Subcutaneous abdominal adipose tissue (tissue), 5 donors: ENCODE measurements around the gene BTBD6.

Source experiments
- H3K27ac ChIP-seq: one replicate; pipeline ENCODE4 v1.7.0; 2013; ENCODE audit warnings: low read depth, mild to moderate bottlenecking, inconsistent platforms, low read length, moderate library complexity
- H3K27me3 ChIP-seq, 5 donors: one replicate each; pipeline ENCODE4 v1.7.0; 2013; ENCODE audit warnings: low read length in 5 of 5, inconsistent platforms in 1 of 5; ENCODE audit not compliant: control insufficient read depth in 5 of 5, insufficient read depth in 4 of 5
- H3K36me3 ChIP-seq, 5 donors: one replicate each; pipeline ENCODE4 v1.7.0; 2013; ENCODE audit warnings: low read length in 5 of 5; ENCODE audit not compliant: control insufficient read depth in 5 of 5, insufficient read depth in 5 of 5
- H3K4me1 ChIP-seq, 5 donors: one replicate each; pipeline ENCODE4 v1.7.0; 2013; ENCODE audit warnings: low read length in 5 of 5, mild to moderate bottlenecking in 3 of 5, moderate library complexity in 1 of 5; ENCODE audit not compliant: control insufficient read depth in 5 of 5, insufficient read depth in 5 of 5
- H3K4me3 ChIP-seq, 5 donors: one replicate each; pipeline ENCODE4 v1.7.0; 2013; ENCODE audit warnings: low read length in 5 of 5, low read depth in 1 of 5
- H3K9ac ChIP-seq, 5 donors: one replicate each; pipeline ENCODE4 v1.7.0; 2013; ENCODE audit warnings: low read length in 5 of 5, mild to moderate bottlenecking in 4 of 5, moderate library complexity in 3 of 5
- H3K9me3 ChIP-seq, 5 donors: one replicate each; pipeline ENCODE4 v1.7.0; 2013; ENCODE audit warnings: low read length in 5 of 5; ENCODE audit not compliant: control insufficient read depth in 5 of 5
- donor health status: healthy.
- donor health status: healthy.
- donor health status: healthy.
- donor health status: healthy.
- donor health status: healthy.

BTBD6 gene

DNA sequence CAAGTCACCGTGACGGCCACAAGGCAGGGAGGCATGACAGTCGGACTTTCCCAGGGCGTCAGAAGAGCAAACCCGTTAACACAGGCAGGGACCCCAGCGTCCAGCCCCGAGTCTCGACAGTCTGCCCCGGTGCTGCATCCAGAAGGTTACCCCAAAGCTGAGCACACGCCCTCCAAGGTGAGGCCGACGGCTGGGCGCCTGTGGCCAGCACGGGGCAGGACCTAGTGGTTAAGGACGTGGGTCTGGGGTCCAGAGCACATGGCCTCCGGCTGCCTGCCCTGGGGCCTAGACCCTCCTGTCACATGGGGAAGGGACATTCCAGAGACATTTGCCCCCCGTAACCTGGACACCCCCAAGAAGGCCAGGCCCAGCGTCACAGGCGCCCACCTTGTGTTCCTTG is 29.7 kb upstream of the BTBD6 start:
- Histone ChIP-seq H3K9ac (no peak overlapping the region), H3K27ac (no peak overlapping the region), H3K36me3 (peaks cover 0 to 74% (median 60%) of the 10 kb centered on the region in 5 donors), H3K4me1 (peaks cover 1 to 52% (median 29%) of the 10 kb centered on the region in 5 donors), H3K27me3 (no peaks in the 10 kb centered on the region), H3K4me3 (no peak overlapping the region), H3K9me3 (no peaks in the 10 kb centered on the region)

DNA sequence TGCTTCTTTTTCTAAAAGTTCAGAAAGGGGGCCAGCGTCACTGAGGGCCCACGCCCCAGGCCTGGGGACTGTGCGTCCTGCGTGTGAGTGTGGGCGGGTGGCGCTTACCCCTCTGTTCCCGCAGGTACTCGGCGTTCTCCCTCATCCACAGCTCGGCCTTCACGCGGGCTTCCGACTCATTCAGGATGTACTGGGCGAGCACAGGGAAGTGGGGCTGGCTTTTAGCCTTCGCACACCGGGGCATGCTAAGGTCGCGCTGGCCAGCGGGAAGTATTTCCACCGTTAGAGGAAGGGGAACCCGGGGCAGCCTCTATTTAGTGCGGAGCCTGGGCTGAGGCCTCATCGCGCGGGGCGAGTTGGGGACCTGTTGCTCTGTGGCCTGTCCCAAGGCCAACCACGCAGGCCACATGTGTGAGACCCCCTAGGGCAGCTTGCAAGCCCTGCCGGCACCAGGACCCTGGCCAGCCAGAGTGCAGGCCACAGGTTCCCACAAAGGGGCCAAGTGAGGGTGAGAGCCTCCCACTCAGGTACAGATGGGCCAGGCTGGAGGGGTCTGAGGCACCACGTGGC is 29.2 kb upstream of the BTBD6 start:
- Histone ChIP-seq H3K9me3 (no peaks in the 10 kb centered on the region), H3K9ac (no peak overlapping the region), H3K4me3 (no peak overlapping the region), H3K4me1 (peaks cover 1 to 50% (median 27%) of the 10 kb centered on the region in 5 donors), H3K27ac (no peak overlapping the region), H3K27me3 (no peaks in the 10 kb centered on the region), H3K36me3 (peaks cover 0 to 74% (median 56%) of the 10 kb centered on the region in 5 donors)

DNA sequence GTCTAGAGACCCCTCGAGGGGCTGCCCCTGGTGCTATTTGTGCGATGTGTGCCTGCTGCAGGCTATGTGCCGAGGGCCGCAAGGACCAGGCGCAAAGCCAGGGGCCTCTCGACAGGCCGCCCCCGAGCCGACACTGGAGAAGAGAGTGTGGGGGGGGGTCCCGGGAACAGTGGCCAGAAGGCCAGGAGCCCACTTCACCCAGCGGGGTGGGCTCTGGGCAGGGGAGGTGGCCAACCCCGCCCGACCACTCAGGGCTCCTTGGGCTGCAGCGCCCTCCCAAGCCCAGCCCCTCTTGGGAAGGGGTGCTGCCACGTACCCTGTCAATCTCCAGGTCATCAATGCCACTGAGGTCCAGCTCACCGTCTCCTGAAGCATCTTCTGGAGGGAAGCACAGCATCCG is 28.6 kb upstream of the BTBD6 start:
- Histone ChIP-seq H3K27me3 (no peaks in the 10 kb centered on the region), H3K4me1 (peaks cover 1 to 54% (median 33%) of the 10 kb centered on the region in 5 donors), H3K4me3 (no peak overlapping the region), H3K27ac (no peak overlapping the region), H3K9ac (no peak overlapping the region), H3K9me3 (no peaks in the 10 kb centered on the region), H3K36me3 (peaks cover 0 to 73% (median 56%) of the 10 kb centered on the region in 5 donors)

DNA sequence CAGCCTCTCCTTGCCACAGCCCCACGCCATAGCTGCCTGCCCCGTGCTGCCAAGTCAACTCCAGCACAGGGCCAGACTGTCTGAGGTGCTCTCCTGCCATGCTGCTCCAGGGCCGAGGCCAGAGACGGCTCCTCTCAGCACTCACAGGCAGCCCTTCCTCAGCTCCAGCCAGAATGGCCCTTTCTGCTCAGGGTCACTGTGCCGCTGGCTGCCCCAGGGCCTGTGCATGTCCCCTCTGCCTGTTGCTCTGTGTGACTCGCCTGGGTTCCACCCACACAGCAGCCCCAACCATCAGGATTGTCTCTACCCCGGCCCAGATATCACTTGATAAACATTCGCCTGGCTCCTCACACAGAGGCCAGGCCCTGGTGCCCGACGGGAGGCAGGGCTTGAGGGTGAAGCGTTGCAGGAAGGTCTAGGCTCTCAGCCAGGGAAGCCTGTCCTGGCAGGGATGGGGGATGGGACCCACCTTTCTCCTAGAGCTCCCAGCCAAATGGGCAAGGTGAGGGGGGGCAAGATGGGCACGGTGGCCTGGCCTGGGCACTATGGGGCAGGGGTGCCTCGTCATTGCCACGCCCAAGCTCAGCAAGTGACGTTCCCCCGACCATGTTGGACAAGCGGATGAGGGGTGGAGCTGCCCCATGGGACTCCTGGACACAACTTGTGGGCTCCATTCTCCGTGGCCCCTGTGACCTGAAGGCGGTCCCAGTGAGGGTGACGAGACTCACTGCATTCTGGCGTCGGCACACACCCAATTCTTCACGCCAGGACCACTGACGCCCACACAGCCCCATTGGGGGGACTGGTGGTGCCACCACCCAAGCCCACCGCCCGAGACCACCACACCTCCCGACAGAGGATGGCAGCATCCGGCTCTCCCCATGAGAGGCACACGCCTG is 27.4 kb upstream of the BTBD6 start:
- Histone ChIP-seq H3K9me3 (no peaks in the 10 kb centered on the region), H3K4me1 (peaks cover 1 to 56% (median 36%) of the 10 kb centered on the region in 5 donors), H3K9ac (peak overlapping the region in 2 of 5 donors; percentile 10 to 42), H3K27ac (peak overlapping the region; percentile 46), H3K4me3 (no peak overlapping the region), H3K36me3 (peaks cover 0 to 77% (median 60%) of the 10 kb centered on the region in 5 donors), H3K27me3 (no peaks in the 10 kb centered on the region)

DNA sequence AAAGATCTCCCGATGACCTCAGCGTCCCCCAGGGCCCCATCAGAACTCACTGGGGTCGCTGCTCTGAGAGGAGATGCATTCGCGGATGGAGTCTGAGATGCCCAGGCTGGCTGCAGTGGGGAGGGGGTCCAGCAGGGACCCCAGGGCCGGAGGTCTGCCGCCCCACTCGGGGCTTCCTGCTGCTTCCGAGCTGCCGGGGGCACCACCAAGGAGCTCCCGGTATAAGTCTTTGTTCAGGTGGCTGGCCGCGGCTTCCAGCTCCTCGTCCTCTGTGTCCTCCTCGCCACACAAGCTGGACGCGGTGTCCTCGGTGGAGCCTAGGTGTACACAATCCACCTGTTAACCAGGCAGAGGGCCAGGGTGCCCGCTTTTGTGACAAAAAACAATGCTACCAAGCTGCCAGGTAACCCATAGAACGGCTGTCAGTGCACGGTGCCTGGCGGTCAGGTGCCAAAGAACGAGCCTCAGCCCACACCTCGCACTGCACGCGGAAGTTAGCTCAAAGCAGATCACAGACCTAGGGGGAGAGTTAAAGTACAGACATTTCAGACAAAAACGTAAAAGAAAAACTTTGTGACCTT is 26.6 kb upstream of the BTBD6 start:
- Histone ChIP-seq H3K36me3 (peaks cover 0 to 77% (median 65%) of the 10 kb centered on the region in 5 donors), H3K27ac (peak overlapping the region; percentile 46), H3K4me3 (no peak overlapping the region)

DNA sequence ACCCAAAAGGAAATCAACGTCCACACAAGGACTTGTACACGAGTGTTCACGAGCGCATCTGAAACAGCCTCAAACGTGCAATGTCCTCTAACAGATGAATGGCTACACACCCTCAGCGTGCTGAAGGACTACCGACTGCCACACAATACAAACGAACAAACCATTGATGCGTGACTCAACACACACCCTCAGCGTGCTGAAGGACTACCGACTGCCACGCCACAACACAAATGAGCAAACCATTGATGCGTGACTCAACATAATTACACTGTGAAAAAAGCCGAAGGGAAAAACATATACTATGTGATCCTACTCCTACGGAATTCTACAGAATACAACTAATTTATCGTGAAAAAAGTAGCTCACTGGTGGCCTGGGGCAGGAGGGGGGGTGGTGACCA is 25.1 kb upstream of the BTBD6 start:
- Histone ChIP-seq H3K27ac (peak overlapping the region; percentile 46), H3K4me3 (no peak overlapping the region), H3K4me1 (peaks cover 0 to 32% (median 21%) of the 10 kb centered on the region in 5 donors), H3K27me3 (no peaks in the 10 kb centered on the region), H3K9me3 (no peaks in the 10 kb centered on the region), H3K9ac (no peak overlapping the region), H3K36me3 (peaks cover 0 to 75% (median 52%) of the 10 kb centered on the region in 5 donors)

More for the DNA sequence above, 26.6 kb upstream of the BTBD6 start:
- Histone ChIP-seq H3K9ac (no peak overlapping the region), H3K27me3 (no peaks in the 10 kb centered on the region), H3K4me1 (peaks cover 1 to 48% (median 28%) of the 10 kb centered on the region in 5 donors), H3K9me3 (no peaks in the 10 kb centered on the region)

DNA sequence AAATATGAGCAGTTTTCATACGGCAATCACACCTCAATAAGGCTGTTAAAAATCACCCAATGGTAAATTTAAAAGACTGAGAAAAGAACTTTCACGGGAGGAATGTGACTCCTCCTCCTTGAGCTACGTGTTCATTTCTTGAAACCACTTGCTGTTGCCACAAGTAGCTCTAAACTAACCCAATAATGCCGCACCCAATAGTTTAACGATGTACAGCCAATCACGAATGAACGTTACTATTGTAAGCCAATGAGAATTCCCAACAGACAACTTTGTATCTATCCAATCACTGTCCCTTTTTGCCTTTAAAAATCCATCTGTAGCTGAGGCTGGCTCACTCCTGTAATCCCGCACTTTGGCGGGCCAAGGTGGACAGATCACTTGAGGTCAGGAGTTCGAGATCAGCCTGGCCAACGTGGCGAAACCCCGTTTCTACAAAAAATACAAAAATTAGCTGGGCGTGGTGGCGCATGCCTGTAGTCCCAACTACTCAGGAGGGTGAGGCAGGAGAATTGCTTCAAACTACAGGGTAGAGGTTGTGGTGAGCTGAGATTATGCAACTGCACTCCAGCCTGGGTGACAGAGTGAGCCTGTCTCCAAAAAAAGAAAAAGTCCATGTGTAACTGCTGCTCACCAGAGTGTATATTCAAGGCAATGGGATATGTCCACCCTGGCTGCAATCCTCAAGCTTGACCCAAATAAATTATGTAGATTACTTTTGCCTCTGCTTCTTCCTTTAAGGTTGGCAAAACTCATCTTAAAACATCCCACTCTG is 24.4 kb upstream of the BTBD6 start:
- H3K9me3 ChIP-seq, result no peaks in the 10 kb centered on the region
- peaks cover 0 to 31% (median 21%) of the 10 kb centered on the region in 5 donors for H3K4me1 ChIP-seq
- H3K27ac ChIP-seq, result peak overlapping the region; percentile 46
- H3K36me3 ChIP-seq, result peaks cover 0 to 71% (median 48%) of the 10 kb centered on the region in 5 donors
- H3K27me3 ChIP-seq, result no peaks in the 10 kb centered on the region
- no peak overlapping the region for H3K4me3 ChIP-seq
- H3K9ac ChIP-seq, result no peak overlapping the region

DNA sequence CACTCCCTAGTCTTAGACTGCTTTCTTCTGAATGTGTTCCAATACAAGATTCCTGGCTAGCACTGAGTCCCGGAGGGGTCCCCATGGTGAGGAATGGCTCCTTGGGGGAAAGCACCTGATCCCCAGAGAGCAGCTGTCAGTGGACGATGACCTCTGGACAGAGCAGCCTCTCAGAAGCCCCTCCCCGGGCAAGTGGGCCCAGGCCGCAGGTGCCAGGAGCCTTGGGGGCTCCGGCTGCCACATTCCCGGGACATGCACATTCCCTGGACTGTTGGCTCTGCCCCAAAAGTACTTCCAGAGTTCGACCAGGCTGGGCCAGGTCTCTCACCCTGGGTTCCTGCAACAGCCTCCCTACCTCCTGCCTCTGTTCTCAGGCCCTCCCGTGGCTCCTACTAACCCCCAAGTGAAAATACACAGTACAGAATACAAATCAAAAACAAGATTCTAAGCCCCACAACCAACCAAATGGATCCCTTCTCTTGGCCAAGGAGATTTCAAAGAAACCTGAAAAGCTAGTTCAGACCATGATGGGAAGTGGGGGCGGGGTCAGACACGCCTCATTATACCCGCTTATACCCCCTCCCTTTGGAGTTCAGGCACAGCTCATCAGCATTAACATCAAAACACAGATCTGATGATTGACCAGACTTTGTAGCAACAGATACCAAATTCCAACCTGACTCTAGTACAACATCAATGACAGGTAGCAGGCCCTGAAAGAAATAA is 23.3 kb upstream of the BTBD6 start:
- Histone ChIP-seq H3K27ac (no peak overlapping the region), H3K4me3 (no peak overlapping the region), H3K9me3 (no peaks in the 10 kb centered on the region), H3K27me3 (no peaks in the 10 kb centered on the region), H3K4me1 (peaks cover 0 to 28% (median 21%) of the 10 kb centered on the region in 5 donors), H3K9ac (peak overlapping the region in 1 of 5 donors; percentile 13), H3K36me3 (peaks cover 0 to 61% (median 42%) of the 10 kb centered on the region in 5 donors)

DNA sequence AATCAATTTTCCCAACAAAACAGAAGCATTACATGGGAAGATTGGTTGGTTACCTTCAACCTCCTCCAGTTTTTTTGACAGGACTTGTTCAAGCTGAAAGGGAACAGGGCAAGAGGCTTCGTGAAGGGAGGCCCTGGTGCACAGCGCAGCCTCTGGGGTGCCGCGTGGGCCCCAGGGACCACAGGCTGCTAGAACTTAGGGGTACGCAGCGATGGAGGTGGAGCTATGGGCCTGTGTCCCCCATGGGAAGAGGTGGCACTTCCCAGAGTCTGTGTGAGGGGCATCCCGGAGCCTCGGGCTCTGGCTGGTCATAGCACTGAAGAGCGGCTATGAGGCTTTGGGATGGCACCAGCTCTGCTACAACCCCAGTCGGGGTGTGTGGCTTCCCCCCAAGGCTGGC is 22.1 kb upstream of the BTBD6 start:
- H3K36me3 ChIP-seq, result peaks cover 0 to 49% (median 32%) of the 10 kb centered on the region in 5 donors
- no peak overlapping the region for H3K9ac ChIP-seq
- H3K27me3 ChIP-seq, result no peaks in the 10 kb centered on the region
- H3K27ac ChIP-seq, result no peak overlapping the region
- no peak overlapping the region for H3K4me3 ChIP-seq
- peaks cover 0 to 16% (median 11%) of the 10 kb centered on the region in 5 donors for H3K4me1 ChIP-seq
- H3K9me3 ChIP-seq, result no peaks in the 10 kb centered on the region
